GM23248 (cell line): Measurements from ENCODE around the gene FAM227B.

Source experiments
- EZH2 ChIP-seq: fragments of 200-600 bp; sonication (generic); IDR thresholded peaks from 2 replicates; pipeline ENCODE4 v1.6.1; 2018; ENCODE audit warnings: antibody characterized with exemption, mild to moderate bottlenecking; ENCODE audit not compliant: insufficient read depth, poor library complexity, severe bottlenecking
- EZH2phosphoT487 ChIP-seq: fragments of 200-600 bp; sonication (generic); IDR thresholded peaks from 2 replicates; pipeline ENCODE4 v1.6.1; 2018; ENCODE audit warnings: antibody characterized with exemption, moderate library complexity, mild to moderate bottlenecking, low read depth; ENCODE audit not compliant: insufficient read depth

DNA sequence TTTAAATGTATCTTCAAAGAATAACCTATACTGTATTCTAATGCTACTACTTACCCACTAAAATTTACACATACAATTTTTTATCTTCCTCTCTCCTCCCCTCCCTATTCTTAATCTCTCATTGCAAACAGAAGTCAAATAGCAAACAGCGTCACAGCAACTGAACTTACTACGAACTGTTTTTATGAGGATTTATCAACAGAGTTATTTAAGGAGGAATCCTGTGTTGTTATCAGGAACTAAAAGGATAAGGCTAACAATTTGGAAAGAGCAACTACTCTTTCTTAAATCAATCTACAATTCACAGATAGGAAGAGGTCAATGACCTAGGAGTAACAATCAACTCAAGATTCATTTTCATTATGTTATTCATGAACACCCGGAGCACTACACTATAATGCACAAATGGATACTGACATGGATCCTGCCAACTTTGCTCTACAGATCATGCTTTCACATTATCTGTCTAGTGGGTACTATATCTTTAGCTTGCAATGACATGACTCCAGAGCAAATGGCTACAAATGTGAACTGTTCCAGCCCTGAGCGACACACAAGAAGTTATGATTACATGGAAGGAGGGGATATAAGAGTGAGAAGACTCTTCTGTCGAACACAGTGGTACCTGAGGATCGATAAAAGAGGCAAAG is 196.6 kb downstream of the FAM227B start:
- no peak for TF ChIP-seq EZH2phosphoT487
- TF ChIP-seq EZH2 = no peak
